GM23338 (cell line): Measurements from ENCODE around the gene TCERG1L. TPM values are rescaled to one million over a fixed set of nuclear protein-coding genes. Genes with fewer than 3 reads are reported as not detected.

Source experiments
- ATAC-seq: fragments of 200-7000 bp; cut with Tn5 transposase; 3 replicates; pipeline ENCODE4 v1.9.1; 2020
- DNase-seq: peaks from one replicate; pipeline ENCODE4 v3.0.0-alpha.2; 2015; ENCODE audit warnings: low spot score
- H2AFZ ChIP-seq: fragments of 200-600 bp; sonication (generic); 2 replicates; pipeline ENCODE4 v1.8.0; 2016; ENCODE audit warnings: antibody characterized with exemption, mild to moderate bottlenecking, moderate library complexity
- H3F3A ChIP-seq: fragments of 200-600 bp; sonication (generic); replicated peaks from 2 replicates; pipeline ENCODE4 v1.8.0; 2017; ENCODE audit warnings: antibody characterized with exemption, mixed run types, low read depth
- H3K27ac ChIP-seq: fragments of 200-600 bp; sonication (generic); 2 replicates; pipeline ENCODE4 v1.6.1; 2016; ENCODE audit warnings: low read depth
- H3K27me3 ChIP-seq: fragments of 200-600 bp; sonication (generic); 2 replicates; pipeline ENCODE4 v1.8.0; 2016; ENCODE audit warnings: mild to moderate bottlenecking, mixed run types, moderate library complexity; ENCODE audit not compliant: insufficient read depth
- H3K36me3 ChIP-seq: fragments of 200-600 bp; sonication (generic); 2 replicates; pipeline ENCODE4 v1.8.0; 2016; ENCODE audit warnings: mild to moderate bottlenecking; ENCODE audit not compliant: insufficient read depth
- H3K4me1 ChIP-seq: fragments of 200-600 bp; sonication (generic); 2 replicates; pipeline ENCODE4 v1.8.0; 2016; ENCODE audit warnings: mild to moderate bottlenecking, moderate library complexity; ENCODE audit not compliant: insufficient read depth
- H3K4me2 ChIP-seq: fragments of 200-600 bp; sonication (generic); 2 replicates; pipeline ENCODE4 v1.7.1; 2017; ENCODE audit warnings: mixed run types
- H3K4me3 ChIP-seq: fragments of 200-600 bp; sonication (generic); 2 replicates; pipeline ENCODE4 v1.6.1; 2016; ENCODE audit warnings: mixed run types
- H3K79me2 ChIP-seq: fragments of 200-600 bp; sonication (generic); replicated peaks from 2 replicates; pipeline ENCODE4 v1.8.0; 2017; ENCODE audit warnings: mild to moderate bottlenecking; ENCODE audit not compliant: insufficient read depth
- H3K9me2 ChIP-seq: fragments of 200-600 bp; sonication (generic); 2 replicates; pipeline ENCODE4 v1.8.0; 2017; ENCODE audit not compliant: insufficient read depth
- H4K20me1 ChIP-seq: fragments of 200-600 bp; sonication (generic); replicated peaks from 2 replicates; pipeline ENCODE4 v1.8.0; 2017; ENCODE audit warnings: mild to moderate bottlenecking; ENCODE audit not compliant: insufficient read depth
- H3K27ac Mint-ChIP-seq: 2 replicates; pipeline ENCODE4 v1.8.0; 2020; ENCODE audit warnings: inconsistent platforms, mild to moderate bottlenecking, moderate library complexity, mixed read lengths
- H3K27me3 Mint-ChIP-seq: 3 replicates; pipeline ENCODE4 v1.8.0; 2022; ENCODE audit warnings: low read depth, mild to moderate bottlenecking, moderate library complexity, mixed read lengths, inconsistent platforms; ENCODE audit not compliant: insufficient read depth, poor library complexity
- H3K36me3 Mint-ChIP-seq: 3 replicates; pipeline ENCODE4 v1.8.0; 2021; ENCODE audit warnings: low read depth, mild to moderate bottlenecking, inconsistent platforms, moderate library complexity, mixed read lengths
- H3K4me1 Mint-ChIP-seq: 3 replicates; pipeline ENCODE4 v1.8.0; 2020; ENCODE audit warnings: mild to moderate bottlenecking, inconsistent platforms, mixed read lengths
- H3K4me3 Mint-ChIP-seq: 3 replicates; pipeline ENCODE4 v1.8.0; 2021; ENCODE audit warnings: moderate library complexity, mild to moderate bottlenecking, inconsistent platforms, mixed read lengths
- H3K9me3 Mint-ChIP-seq: 3 replicates; pipeline ENCODE4 v1.8.0; 2020; ENCODE audit warnings: moderate library complexity, mild to moderate bottlenecking, inconsistent platforms, mixed read lengths
- CREB1 ChIP-seq: fragments of 250-450 bp; sonication (Bioruptor Pico); IDR thresholded peaks from 2 replicates; pipeline ENCODE4 v1.5.0; 2020; ENCODE audit warnings: low read depth, mild to moderate bottlenecking, moderate library complexity
- POLR2AphosphoS5 ChIP-seq: IDR thresholded peaks from 2 replicates; pipeline ENCODE4 v1.6.1; 2016; ENCODE audit warnings: antibody characterized with exemption, low read depth
- STAT1 ChIP-seq: IDR thresholded peaks from one replicate; pipeline ENCODE4 v1.6.1; 2016; ENCODE audit warnings: antibody characterized with exemption; ENCODE audit not compliant: unreplicated experiment
- ZNF331 ChIP-seq: fragments of 250-450 bp; sonication (Bioruptor Pico); IDR thresholded peaks from 2 replicates; pipeline ENCODE4 v1.5.0; 2020; ENCODE audit warnings: low read depth, mild to moderate bottlenecking, moderate library complexity
- polyA plus RNA-seq: library from polyadenylated mRNA; unstranded; fragments of >200 nt; fragmentation: Nextera tagmentation; extraction: Ambion mirVana; gene quantifications from 2 replicates; pipeline ENCODE4 v1.2.1, GENCODE V29; 2016
- total RNA-seq: library from RNA; depleted of rRNA; stranded (reverse); fragments of >200 nt; shearing (Covaris generic); gene quantifications from 2 replicates; pipeline ENCODE4 v1.2.3, GENCODE V29; 2014
- TF ChIP-seq, protein P1 (sequence below): IDR thresholded peaks from one replicate; pipeline ENCODE4 v1.6.1; 2018; ENCODE audit warnings: antibody characterized with exemption; ENCODE audit not compliant: unreplicated experiment
- TF ChIP-seq, protein P2 (sequence below): fragments of 250-450 bp; sonication (Bioruptor Pico); IDR thresholded peaks from 2 replicates; pipeline ENCODE4 v1.5.0; 2020; ENCODE audit warnings: mild to moderate bottlenecking, moderate library complexity
- TF ChIP-seq, protein P3 (sequence below): IDR thresholded peaks from 2 replicates; pipeline ENCODE4 v1.6.1; 2016; ENCODE audit warnings: antibody characterized with exemption
- TF ChIP-seq, protein P4 (sequence below), 2 experiments: fragments of 200-600 bp in 1 of 2; sonication (generic) in 1 of 2; conservative IDR thresholded peaks; 2 replicates each; pipeline versions ENCODE4 v1.5.1 to v1.6.1; 2016 to 2017; ENCODE audit warnings: antibody characterized with exemption in 2 of 2, low read depth in 2 of 2, mild to moderate bottlenecking in 2 of 2, moderate library complexity in 1 of 2

Gene TCERG1L
- total and polyA plus RNA-seq, 2 experiments from 2014 or later, result 3.9 to 5.5 TPM

DNA sequence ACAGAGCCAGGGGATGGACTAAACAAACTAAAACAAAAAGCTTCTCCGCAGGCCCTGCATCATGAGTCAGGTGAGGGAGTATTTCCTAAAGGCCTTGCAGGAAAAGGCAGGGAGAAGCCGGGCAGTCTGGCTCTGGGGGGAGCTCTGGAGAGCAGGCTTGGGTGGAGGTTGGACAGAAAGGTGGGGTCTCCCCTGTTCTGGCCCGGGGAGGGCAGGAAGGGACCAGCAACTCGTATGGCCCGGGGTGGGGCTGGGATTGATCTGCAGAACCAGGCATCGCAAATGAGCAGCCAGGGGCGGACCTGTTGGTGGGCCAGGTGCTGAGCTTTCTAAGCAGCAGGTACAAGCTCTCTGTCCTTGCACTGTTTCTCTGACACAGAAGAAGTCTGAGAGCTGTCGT, 235.2 kb downstream of the TCERG1L start (continued):
- TF ChIP-seq, protein P1, sequence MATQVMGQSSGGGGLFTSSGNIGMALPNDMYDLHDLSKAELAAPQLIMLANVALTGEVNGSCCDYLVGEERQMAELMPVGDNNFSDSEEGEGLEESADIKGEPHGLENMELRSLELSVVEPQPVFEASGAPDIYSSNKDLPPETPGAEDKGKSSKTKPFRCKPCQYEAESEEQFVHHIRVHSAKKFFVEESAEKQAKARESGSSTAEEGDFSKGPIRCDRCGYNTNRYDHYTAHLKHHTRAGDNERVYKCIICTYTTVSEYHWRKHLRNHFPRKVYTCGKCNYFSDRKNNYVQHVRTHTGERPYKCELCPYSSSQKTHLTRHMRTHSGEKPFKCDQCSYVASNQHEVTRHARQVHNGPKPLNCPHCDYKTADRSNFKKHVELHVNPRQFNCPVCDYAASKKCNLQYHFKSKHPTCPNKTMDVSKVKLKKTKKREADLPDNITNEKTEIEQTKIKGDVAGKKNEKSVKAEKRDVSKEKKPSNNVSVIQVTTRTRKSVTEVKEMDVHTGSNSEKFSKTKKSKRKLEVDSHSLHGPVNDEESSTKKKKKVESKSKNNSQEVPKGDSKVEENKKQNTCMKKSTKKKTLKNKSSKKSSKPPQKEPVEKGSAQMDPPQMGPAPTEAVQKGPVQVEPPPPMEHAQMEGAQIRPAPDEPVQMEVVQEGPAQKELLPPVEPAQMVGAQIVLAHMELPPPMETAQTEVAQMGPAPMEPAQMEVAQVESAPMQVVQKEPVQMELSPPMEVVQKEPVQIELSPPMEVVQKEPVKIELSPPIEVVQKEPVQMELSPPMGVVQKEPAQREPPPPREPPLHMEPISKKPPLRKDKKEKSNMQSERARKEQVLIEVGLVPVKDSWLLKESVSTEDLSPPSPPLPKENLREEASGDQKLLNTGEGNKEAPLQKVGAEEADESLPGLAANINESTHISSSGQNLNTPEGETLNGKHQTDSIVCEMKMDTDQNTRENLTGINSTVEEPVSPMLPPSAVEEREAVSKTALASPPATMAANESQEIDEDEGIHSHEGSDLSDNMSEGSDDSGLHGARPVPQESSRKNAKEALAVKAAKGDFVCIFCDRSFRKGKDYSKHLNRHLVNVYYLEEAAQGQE, result no peak
- no peak for TF ChIP-seq POLR2AphosphoS5

DNA sequence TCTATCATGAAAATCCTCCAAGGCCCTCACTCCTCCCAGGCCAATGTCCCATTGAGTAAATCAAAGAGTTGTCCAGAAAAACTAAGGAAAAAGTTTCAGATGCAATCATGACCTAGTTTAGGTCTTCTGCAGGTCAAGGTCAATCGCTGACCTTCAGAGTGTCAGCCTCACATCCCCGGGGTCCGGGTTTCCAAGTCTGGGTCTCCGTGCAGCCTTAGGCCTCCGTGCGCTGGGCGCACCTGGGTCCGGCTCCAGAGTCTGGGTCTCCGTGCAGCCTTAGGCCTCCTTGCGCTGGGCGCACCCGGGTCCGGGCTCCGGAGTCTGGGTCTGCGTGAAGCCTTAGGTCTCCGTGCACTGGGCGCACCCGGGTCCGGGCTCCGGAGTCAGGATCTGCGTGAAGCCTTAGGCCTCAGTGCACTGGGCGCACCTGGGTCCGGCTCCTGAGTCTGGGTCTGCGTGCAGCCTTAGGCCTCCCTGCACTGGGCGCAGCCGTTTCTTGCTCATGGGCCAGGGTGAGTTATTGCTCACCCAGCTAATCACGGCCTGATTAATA, 236.2 kb downstream of the TCERG1L start:
- H2AFZ ChIP-seq, result no peak overlapping the region
- H3K27ac Mint-ChIP-seq, result no peak overlapping the region
- H3K36me3 ChIP-seq, result no peaks in the 10 kb centered on the region
- no peaks in the 10 kb centered on the region for H3K4me1 Mint-ChIP-seq
- no peaks in the 10 kb centered on the region for H3K9me2 ChIP-seq
- DNase-seq (no peak), ATAC-seq (no peak)
- peaks cover 6% of the 10 kb centered on the region; the same call in 1 of the 2 replicates for H3K4me1 ChIP-seq
- H3K27me3 ChIP-seq, result no peaks in the 10 kb centered on the region
- no peak overlapping the region for H3K4me3 Mint-ChIP-seq
- H3K79me2 ChIP-seq, result no peaks in the 10 kb centered on the region
- no peak overlapping the region for H3K4me2 ChIP-seq
- H3K27me3 Mint-ChIP-seq, result peaks cover 4% of the 10 kb centered on the region
- peaks cover 7% of the 10 kb centered on the region for H3F3A ChIP-seq
- peaks cover 2% of the 10 kb centered on the region; the same call in 1 of the 3 replicates for H3K36me3 Mint-ChIP-seq
- H4K20me1 ChIP-seq, result no peaks in the 10 kb centered on the region
- peaks cover 52% of the 10 kb centered on the region for H3K9me3 Mint-ChIP-seq
- no peak overlapping the region for H3K4me3 ChIP-seq
- no peak overlapping the region for H3K27ac ChIP-seq
- TF ChIP-seq STAT1 (no peak), CREB1 (no peak), ZNF331 (no peak)
- TF ChIP-seq, protein P2, sequence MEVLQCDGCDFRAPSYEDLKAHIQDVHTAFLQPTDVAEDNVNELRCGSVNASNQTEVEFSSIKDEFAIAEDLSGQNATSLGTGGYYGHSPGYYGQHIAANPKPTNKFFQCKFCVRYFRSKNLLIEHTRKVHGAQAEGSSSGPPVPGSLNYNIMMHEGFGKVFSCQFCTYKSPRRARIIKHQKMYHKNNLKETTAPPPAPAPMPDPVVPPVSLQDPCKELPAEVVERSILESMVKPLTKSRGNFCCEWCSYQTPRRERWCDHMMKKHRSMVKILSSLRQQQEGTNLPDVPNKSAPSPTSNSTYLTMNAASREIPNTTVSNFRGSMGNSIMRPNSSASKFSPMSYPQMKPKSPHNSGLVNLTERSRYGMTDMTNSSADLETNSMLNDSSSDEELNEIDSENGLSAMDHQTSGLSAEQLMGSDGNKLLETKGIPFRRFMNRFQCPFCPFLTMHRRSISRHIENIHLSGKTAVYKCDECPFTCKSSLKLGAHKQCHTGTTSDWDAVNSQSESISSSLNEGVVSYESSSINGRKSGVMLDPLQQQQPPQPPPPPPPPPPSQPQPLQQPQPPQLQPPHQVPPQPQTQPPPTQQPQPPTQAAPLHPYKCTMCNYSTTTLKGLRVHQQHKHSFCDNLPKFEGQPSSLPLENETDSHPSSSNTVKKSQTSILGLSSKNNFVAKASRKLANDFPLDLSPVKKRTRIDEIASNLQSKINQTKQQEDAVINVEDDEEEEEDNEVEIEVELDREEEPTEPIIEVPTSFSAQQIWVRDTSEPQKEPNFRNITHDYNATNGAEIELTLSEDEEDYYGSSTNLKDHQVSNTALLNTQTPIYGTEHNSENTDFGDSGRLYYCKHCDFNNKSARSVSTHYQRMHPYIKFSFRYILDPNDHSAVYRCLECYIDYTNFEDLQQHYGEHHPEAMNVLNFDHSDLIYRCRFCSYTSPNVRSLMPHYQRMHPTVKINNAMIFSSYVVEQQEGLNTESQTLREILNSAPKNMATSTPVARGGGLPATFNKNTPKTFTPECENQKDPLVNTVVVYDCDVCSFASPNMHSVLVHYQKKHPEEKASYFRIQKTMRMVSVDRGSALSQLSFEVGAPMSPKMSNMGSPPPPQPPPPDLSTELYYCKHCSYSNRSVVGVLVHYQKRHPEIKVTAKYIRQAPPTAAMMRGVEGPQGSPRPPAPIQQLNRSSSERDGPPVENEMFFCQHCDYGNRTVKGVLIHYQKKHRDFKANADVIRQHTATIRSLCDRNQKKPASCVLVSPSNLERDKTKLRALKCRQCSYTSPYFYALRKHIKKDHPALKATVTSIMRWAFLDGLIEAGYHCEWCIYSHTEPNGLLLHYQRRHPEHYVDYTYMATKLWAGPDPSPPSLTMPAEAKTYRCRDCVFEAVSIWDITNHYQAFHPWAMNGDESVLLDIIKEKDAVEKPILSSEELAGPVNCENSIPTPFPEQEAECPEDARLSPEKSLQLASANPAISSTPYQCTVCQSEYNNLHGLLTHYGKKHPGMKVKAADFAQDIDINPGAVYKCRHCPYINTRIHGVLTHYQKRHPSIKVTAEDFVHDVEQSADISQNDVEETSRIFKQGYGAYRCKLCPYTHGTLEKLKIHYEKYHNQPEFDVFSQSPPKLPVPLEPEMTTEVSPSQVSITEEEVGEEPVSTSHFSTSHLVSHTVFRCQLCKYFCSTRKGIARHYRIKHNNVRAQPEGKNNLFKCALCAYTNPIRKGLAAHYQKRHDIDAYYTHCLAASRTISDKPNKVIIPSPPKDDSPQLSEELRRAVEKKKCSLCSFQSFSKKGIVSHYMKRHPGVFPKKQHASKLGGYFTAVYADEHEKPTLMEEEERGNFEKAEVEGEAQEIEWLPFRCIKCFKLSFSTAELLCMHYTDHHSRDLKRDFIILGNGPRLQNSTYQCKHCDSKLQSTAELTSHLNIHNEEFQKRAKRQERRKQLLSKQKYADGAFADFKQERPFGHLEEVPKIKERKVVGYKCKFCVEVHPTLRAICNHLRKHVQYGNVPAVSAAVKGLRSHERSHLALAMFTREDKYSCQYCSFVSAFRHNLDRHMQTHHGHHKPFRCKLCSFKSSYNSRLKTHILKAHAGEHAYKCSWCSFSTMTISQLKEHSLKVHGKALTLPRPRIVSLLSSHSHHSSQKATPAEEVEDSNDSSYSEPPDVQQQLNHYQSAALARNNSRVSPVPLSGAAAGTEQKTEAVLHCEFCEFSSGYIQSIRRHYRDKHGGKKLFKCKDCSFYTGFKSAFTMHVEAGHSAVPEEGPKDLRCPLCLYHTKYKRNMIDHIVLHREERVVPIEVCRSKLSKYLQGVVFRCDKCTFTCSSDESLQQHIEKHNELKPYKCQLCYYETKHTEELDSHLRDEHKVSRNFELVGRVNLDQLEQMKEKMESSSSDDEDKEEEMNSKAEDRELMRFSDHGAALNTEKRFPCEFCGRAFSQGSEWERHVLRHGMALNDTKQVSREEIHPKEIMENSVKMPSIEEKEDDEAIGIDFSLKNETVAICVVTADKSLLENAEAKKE, result no peak
- TF ChIP-seq, protein P1, result no peak
- TF ChIP-seq, protein P3, sequence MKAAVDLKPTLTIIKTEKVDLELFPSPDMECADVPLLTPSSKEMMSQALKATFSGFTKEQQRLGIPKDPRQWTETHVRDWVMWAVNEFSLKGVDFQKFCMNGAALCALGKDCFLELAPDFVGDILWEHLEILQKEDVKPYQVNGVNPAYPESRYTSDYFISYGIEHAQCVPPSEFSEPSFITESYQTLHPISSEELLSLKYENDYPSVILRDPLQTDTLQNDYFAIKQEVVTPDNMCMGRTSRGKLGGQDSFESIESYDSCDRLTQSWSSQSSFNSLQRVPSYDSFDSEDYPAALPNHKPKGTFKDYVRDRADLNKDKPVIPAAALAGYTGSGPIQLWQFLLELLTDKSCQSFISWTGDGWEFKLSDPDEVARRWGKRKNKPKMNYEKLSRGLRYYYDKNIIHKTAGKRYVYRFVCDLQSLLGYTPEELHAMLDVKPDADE, result no peak
- TF ChIP-seq, protein P4, sequence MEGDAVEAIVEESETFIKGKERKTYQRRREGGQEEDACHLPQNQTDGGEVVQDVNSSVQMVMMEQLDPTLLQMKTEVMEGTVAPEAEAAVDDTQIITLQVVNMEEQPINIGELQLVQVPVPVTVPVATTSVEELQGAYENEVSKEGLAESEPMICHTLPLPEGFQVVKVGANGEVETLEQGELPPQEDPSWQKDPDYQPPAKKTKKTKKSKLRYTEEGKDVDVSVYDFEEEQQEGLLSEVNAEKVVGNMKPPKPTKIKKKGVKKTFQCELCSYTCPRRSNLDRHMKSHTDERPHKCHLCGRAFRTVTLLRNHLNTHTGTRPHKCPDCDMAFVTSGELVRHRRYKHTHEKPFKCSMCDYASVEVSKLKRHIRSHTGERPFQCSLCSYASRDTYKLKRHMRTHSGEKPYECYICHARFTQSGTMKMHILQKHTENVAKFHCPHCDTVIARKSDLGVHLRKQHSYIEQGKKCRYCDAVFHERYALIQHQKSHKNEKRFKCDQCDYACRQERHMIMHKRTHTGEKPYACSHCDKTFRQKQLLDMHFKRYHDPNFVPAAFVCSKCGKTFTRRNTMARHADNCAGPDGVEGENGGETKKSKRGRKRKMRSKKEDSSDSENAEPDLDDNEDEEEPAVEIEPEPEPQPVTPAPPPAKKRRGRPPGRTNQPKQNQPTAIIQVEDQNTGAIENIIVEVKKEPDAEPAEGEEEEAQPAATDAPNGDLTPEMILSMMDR (conservative IDR thresholded peaks at IDR 0.05; ENCODE audit: low read depth in 2 of 2), result no peak
